NT2/D1 (cell line): ENCODE data around the gene RNASE13.

ENCODE experiments used
- DNase-seq: peaks from one replicate; pipeline ENCODE4 v3.0.0-alpha.2; 2011; ENCODE audit warnings: low read depth, low spot score
- H3K27me3 ChIP-seq: 2 replicates; pipeline ENCODE4 v1.6.0; 2011; ENCODE audit warnings: mild to moderate bottlenecking; ENCODE audit not compliant: insufficient read length, insufficient read depth
- H3K36me3 ChIP-seq: 2 replicates; pipeline ENCODE4 v1.6.1; 2011; ENCODE audit warnings: mild to moderate bottlenecking, low read length, mixed read lengths; ENCODE audit not compliant: insufficient read depth, insufficient read length
- H3K4me1 ChIP-seq: 2 replicates; pipeline ENCODE4 v1.5.1; 2011; ENCODE audit not compliant: insufficient read depth, insufficient read length
- H3K4me3 ChIP-seq: 2 replicates; pipeline ENCODE4 v1.5.1; 2011; ENCODE audit warnings: low read depth; ENCODE audit not compliant: insufficient read length
- H3K9ac ChIP-seq: 2 replicates; pipeline ENCODE4 v1.6.0; 2011; ENCODE audit warnings: low read depth; ENCODE audit not compliant: insufficient read length
- H3K9me3 ChIP-seq: 2 replicates; pipeline ENCODE4 v1.5.1; 2011; ENCODE audit warnings: mild to moderate bottlenecking, low read length; ENCODE audit not compliant: insufficient read depth
- SUZ12 ChIP-seq: IDR thresholded peaks from 2 replicates; pipeline ENCODE4 v1.6.1; 2011; ENCODE audit not compliant: insufficient read length, insufficient read depth; ENCODE audit errors: extremely low read depth
- YY1 ChIP-seq: IDR thresholded peaks from 2 replicates; pipeline ENCODE4 v1.6.1; 2011; ENCODE audit not compliant: insufficient read length, insufficient read depth
- ZNF274 ChIP-seq: IDR thresholded peaks from 2 replicates; pipeline ENCODE4 v1.6.1; 2011; ENCODE audit warnings: mild to moderate bottlenecking, low read depth, low read length

RNASE13 gene

DNA sequence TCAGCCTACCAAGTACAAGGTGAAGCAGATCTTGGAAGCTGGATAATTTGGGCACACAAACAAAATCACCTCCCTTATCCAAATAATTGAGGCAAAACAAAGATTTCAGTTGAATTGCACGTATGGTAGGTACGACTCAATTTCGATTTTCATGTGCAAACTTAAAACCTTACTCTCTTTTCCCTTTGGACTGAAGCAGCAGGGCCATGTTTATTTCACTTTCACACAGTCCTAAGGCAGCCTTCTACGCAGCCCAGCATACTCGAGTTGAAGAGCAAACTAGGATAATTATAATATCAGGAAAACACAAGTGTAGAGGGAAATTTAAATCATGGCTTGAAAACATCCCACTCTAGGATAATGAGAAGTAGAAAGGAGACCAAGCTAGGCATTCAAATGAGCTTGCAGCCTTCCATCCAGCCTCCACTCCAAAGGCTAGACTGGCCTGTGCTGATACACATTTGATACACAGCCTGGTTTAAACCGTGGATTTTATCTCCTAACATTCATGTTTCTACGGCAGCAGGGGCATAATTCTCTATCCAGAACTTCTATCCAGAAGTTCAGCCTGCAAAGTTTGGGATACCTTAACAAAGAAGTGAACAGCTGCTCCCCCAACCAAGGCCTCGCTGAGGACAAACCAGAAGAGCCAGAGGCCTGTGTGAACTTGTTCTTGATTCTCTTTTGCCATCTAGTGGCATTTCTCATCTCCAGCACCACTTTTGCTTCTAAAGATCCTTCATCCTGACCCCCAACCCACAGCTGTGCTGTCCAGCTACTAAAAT lies 5.2 kb upstream of the RNASE13 start:
- no peak overlapping the region for H3K4me3 ChIP-seq
- no peak for DNase-seq
- H3K4me1 ChIP-seq: peaks cover 3% of the 10 kb centered on the region
- H3K36me3 ChIP-seq: no peaks in the 10 kb centered on the region
- TF ChIP-seq ZNF274 (no peak), YY1 (no peak), SUZ12 (no peak)
- no peak overlapping the region for H3K9ac ChIP-seq
- no peaks in the 10 kb centered on the region for H3K27me3 ChIP-seq
- H3K9me3 ChIP-seq: no peaks in the 10 kb centered on the region

DNA sequence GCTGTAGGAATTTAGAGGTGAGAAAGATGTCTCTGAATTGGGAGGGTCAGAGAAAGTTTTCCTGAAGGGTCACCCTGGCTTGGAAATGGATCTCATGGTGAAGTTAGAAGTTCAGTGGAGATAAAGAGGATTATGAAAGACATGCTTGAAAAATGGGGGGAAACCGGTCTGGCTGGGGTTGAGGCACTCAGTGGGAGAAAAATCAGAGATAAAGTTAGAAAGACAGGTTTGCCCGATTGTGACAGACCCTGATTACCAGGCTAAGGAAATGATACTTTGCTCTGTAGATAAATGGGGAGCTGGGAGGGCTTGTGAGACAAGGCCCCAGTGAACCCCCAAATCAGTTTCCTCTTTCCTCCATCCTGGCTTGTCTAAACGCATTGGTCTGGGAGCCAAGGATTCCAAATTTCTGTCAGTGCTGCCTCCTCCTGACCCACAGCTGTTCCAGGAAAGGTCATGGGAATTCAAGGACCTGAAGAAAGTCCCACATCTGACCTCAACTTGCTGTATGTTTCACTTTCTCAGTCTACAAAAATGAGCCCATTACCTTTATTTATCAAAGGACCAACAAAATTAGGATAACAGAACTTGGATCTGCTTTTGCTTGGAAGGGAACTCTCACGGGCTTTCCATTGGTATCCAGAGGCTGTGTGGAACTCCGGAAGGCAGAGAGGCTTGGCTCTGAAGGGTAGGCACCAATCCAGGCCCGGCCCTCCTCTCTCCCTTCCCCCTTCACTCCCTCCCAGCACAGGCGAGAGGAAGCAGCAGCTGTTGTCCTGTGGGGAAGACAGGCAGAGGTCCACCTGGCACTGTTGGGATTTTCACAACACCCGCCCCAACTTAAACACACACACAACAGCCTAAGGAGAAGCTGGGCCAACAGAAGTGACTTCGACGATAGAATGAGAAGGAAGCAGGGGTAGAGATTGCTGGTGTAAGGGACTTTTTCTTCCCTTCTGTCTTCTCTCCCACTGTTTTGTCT lies 4.1 kb upstream of the RNASE13 start:
- Histone ChIP-seq H3K27me3 (no peaks in the 10 kb centered on the region), H3K9me3 (no peaks in the 10 kb centered on the region), H3K9ac (no peak overlapping the region), H3K4me3 (no peak overlapping the region), H3K36me3 (no peaks in the 10 kb centered on the region), H3K4me1 (no peaks in the 10 kb centered on the region)
- TF ChIP-seq ZNF274 (no peak), SUZ12 (no peak)
- no peak for DNase-seq

- TF ChIP-seq ZNF274 (no peak), YY1 (no peak), SUZ12 (no peak)
- Histone ChIP-seq H3K4me3 (no peak overlapping the region), H3K9me3 (no peaks in the 10 kb centered on the region), H3K4me1 (peaks cover 2% of the 10 kb centered on the region), H3K9ac (no peak overlapping the region), H3K36me3 (no peaks in the 10 kb centered on the region), H3K27me3 (no peaks in the 10 kb centered on the region)
- no peak for DNase-seq
Measured at GRCh38 chr14:21037156-21037555, 2.5 kb upstream of the RNASE13 start.

GRCh38 chr14:21036751-21037150 lies 2.1 kb upstream of the RNASE13 start:
- no peak overlapping the region for H3K9ac ChIP-seq
- H3K27me3 ChIP-seq: no peaks in the 10 kb centered on the region
- peaks cover 2% of the 10 kb centered on the region for H3K4me1 ChIP-seq
- no peak for TF ChIP-seq YY1
- no peak for TF ChIP-seq SUZ12
- no peak for TF ChIP-seq ZNF274
- no peaks in the 10 kb centered on the region for H3K36me3 ChIP-seq
- no peak overlapping the region for H3K4me3 ChIP-seq
- DNase-seq: no peak
- H3K9me3 ChIP-seq: no peaks in the 10 kb centered on the region

DNA sequence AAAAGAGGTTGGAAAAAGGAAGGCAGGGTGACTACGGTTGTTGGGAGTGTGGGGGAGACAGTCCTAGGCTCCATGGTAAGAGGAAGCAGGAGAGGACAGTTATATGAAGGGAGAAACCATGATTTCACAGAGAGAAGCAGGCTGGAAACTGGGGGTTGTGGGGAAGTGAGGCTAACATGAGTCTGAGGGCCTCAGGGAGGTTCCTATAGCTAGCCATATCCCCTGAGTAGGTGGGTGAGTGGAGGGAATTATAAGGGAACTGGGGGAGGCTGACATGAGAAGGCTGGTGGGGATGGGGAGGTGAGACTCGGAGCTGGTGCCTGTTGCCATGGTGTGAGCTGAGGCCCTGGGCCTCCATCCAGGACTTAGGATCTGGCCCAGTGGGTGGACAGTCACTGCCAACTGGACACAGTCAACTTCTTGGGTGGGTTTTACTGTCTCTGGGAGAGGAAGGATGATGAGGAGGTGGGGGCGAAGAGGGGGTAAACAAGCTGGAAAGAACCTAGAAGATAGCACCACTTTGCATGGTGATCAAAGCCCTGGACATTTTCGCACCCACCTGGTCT lies 1.4 kb downstream of the RNASE13 start:
- Histone ChIP-seq H3K4me3 (no peak overlapping the region), H3K4me1 (peaks cover 2% of the 10 kb centered on the region), H3K9ac (no peak overlapping the region), H3K9me3 (no peaks in the 10 kb centered on the region), H3K36me3 (no peaks in the 10 kb centered on the region), H3K27me3 (no peaks in the 10 kb centered on the region)
- DNase-seq: no peak
- TF ChIP-seq ZNF274 (no peak), SUZ12 (no peak), YY1 (no peak)

GRCh38 chr14:21032326-21033132 lies 2.1 kb downstream of the RNASE13 start:
- Histone ChIP-seq H3K9ac (no peak overlapping the region), H3K36me3 (no peaks in the 10 kb centered on the region), H3K4me3 (no peak overlapping the region), H3K9me3 (no peaks in the 10 kb centered on the region), H3K4me1 (peaks cover 2% of the 10 kb centered on the region), H3K27me3 (no peaks in the 10 kb centered on the region)
- no peak for DNase-seq
- TF ChIP-seq YY1: no peak
- TF ChIP-seq ZNF274: no peak
- no peak for TF ChIP-seq SUZ12
